NCI-H748 (cell line): ENCODE data around the gene CDKN1C.
"Not testable (repeated sequence)": the region's sequence is repeated elsewhere in the genome, so short reads cannot be mapped to it uniquely, and the experiment has no call there.

Source experiments
- DNase-seq: peaks from one replicate; lab custom pipeline; 2025; ENCODE audit not compliant: unreplicated experiment; lab: John Stamatoyannopoulos, UW

The CDKN1C gene

DNA sequence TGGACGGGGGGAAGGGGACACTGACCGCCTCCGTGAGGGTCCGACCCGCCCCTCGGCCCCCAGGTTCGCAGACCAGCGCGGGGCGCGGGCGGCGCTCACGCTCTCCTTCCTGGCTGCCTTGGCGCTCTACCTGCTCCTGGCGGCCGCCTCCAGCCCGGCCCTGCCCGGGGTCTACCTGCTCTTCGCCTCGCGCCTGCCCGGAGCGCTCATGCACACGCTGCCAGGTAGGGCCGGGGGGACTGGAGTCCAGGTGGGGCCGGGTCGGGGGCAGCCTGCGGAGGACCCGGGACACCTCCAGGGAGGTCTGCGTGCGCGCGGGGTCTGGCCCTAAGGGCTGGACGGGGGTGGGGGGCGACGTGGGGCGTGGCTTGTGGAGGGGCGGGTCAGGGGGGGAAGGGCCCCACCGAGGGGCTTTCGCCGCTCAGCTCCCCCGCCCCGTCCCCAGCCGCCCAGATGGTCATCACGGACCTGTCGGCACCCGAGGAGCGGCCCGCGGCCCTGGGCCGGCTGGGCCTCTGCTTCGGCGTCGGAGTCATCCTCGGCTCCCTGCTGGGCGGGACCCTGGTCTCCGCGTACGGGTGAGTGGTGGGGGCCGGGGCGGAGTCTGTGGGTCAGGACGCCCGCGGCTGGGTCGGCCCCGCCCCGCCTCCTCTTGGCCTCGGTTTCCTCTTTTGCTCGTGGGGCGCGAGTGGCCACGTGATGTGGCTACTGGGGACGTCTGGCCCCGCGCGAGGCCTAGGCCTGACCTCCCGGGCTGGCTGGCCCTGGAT is 23.7 kb upstream of the CDKN1C start:
- no peak for DNase-seq

DNA sequence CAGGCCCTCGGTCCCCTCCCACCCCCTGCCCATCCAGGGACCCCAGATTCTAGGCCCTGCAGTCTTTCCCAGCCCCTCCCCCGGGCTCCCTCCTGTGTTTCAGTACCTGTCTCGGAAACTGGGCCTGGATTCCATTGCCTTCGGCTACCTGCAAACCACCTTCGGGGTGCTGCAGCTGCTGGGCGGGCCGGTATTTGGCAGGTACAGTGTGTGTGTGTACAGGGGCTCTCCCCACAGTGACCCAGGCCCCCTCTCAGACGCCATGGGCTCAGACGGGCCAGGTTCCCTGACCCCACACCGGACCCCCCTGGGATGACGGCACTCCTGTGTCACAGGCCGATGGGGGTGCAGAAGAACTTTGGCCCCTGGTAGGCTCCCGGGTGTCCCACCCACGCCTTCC is 22.6 kb upstream of the CDKN1C start:
- DNase-seq = no peak

DNA sequence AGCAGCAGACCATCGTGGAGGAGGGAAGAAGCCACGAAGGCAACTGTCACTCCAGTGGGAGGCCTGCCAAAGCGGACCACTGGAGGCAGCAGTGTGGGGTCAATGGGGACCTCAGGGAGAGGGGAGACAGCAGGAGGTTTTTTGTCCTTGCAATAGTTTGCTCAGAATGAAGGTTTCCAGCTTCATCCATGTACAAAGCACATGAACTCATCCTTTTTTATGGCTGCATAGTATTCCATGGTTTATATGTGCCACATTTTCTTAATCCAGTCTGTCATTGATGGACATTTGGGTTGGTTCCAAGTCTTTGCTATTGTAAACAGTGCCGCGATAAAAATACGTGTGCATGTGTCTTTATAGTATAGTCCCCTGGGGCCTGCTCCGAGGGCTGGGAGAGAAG is 19.7 kb upstream of the CDKN1C start:
- not testable (repeated sequence) for DNase-seq

DNA sequence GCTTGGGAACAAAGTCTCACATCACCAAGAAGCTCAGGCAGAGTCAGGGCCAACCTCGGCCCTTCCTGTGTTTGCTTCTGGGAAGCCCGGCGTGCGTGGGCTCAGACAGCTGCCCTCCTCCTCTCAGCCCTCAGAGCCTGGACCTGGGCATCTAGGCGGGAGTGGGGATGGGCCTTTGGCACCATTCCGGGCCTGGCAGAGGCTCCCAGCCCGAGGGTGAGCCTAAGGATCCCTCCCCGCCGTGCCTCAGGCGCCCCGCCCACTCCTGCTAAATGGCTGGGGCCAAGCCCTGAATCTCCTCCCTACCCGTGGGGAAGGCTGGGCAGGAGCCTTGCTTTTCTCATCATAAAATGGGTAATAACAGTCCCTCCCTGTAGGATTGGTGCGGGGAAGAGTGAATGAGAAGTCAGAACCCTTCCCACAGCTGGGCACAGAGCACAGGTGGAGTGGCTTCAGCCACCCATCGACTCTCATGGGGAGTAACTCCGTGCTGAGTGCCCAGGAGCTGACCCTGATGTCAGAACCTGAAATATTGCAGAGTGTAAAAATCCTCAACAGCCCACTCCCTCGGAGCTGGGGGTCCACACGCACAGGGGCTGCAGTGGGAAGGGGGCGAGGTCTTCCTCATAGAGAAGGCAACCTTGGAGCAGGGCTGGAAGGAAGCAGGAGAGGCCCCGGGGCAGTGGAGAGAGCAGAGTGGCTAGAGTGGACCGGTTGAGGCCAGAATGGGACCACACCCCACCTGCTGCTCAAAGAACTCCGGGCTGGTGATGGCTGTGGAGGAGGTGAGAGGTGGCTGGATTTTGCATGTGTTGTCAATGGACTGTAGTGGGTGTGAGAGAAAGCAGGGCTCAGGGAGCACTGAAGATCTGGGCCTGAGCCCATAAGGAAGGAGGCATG is 18.8 kb upstream of the CDKN1C start:
- no peak for DNase-seq

DNA sequence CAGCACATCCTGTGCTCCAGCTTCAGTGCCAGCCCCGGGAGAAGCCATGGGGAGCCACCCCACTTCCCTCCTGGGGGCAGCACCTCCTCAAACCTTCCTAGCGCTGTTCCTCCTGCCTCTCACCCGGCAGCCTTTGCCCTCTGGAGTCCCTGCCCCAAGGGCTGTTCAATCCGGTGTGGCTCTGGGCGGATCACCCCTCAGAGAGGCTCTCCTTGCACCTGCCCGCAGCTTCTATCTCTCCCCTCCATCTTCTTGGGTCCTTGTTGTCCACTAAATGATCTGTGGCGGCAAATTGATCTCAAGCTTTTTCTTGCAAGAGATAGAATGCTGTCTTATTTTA is 18.1 kb upstream of the CDKN1C start:
- DNase-seq = no peak

DNA sequence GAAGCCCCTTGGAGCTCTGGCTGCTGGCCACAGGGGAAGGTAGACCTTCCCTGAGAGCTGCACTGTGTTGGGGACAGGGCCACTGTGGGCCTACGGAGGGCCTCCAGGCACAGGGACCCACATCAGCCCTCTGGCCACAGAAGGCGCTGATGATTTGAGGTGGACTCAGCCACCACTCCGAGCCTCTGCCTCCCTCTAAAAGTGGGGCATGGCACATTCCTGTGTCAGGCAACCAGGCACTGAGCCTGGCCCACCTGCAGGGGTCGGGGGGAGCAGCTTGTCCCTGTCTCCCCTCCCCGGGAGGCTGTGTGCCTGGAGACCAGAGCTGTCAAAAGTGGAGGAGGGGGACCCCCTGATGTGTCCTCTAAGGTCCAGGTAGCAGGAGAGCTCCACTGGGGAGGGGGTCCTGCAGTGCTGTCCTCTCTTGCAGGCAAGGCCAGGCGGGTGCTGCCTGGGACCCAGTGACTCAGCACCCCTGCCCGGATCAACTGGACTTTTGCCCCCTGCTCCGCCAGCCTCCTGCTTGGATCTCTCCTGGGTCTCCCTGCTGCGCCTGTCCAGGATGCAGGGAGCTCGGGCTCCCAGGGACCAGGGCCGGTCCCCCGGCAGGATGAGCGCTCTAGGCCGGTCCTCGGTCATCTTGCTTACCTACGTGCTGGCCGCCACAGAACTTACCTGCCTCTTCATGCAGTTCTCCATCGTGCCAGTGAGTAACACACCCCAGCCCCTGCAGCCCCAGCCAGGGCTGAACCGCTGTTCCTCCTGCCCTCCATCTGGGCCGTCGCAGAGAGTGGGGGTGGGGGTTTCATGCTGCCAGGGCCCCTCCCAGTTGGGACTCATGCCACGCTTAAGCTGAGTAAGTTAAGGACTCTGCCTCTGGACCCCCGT is 17.5 kb upstream of the CDKN1C start:
- DNase-seq = no peak

DNA sequence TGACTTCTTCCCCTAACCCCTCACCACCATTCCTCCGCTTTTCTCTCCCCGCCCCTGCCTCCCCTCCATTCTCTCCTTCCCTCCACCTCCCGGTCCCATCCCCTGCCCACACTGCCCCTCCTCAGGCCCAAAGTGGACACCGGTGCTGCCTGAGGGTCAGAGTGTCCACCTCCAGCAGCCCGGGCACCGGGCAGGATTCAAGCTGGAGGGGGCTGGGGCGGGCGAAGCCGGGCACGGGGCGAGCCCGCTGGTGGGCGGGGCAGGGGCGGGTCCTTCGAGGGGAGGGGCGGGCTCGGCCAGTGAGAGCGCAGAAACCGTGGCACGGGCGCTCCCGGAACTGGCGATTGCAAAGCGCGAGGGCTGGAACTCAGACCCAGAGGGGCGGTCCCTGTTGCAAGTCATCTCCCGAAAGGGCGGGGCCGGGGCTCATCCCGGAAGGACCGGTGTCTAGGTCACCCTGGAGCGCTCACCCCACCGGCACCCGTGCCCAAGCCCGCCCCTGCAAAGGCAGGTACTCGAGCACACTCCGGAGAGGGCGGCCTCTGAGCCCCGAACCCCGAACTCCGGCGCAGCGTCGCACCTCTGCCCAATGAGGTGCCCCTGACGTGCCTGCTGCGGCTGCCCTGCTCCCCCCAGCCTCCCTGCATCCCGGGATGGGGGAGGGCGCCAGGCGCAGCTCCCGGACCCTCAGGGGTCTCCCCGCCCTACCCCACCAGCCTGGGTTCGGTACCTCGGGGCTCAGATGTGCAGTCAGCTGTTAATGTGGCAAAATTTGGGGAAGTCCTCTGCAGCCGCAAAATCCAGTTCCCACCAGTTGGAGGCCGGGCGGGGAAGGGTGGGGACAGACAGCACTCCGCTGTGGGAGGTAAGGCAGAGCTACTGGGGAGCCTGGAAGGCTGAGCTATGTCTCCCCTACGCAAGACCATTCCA is 16.5 kb upstream of the CDKN1C start:
- peak; percentile 96 for DNase-seq

DNA sequence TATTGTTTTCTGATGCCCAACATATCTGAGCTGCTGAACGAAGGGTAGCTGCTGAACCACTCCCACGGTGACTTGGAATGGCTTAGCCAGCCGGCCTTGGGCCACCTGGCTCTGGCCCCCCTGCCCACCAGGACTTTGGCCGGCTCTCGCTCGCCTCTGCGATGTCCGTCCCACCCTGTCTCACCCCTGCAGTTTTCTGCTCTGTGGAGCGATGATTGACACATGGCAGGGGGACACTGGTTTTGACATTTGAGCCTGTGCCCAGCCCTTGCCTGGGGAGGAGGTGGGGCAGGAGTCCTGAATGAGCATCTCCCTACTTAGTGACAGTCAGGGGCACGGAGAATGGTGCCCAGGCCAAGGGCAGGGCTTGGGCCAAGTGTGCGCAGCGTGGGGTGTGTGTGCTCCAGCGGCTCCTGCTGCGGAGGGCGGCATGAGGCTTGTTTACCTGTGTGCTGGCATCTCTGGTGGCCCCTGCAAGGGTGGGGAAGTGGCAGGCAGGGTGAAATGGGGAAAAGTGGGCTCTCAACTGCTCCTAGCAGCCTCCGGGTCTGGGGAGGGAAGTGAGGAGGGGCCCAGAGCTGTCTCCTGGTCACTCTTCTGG is 15.7 kb upstream of the CDKN1C start:
- no peak for DNase-seq

DNA sequence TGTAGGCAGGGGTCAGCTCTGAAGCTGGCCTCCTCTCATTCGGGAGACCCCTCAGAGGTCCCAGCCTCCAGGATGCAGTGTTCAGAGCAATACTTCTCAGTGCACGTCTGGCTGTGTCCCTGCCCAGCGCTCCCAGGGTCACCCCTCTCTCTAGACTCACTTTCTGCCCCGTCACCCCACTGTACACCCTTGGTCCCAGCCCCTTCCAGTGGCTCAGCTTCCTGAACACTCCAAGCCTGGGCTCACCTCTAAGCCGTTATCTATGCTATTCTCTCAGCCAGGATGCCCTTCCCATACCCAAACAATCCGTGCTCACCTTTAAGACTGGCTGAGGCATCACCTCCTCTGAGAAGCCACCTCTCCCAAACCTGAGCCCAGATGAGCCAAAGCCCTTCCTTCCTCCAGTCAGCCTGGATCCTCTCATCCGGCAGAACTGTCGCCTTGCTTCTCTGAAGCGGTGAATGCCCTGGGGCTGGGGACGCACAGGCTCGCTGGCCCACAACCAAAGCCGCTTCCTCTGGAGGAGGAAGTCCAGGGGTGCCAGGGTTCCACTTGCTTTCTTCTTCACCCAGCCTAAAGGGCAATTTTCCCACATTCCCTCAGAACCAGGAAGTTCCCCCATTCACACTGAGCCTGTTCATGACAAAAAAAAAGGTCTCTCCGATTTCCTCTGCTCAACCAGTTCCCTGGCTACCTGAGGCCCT is 13.7 kb upstream of the CDKN1C start:
- DNase-seq = no peak

DNA sequence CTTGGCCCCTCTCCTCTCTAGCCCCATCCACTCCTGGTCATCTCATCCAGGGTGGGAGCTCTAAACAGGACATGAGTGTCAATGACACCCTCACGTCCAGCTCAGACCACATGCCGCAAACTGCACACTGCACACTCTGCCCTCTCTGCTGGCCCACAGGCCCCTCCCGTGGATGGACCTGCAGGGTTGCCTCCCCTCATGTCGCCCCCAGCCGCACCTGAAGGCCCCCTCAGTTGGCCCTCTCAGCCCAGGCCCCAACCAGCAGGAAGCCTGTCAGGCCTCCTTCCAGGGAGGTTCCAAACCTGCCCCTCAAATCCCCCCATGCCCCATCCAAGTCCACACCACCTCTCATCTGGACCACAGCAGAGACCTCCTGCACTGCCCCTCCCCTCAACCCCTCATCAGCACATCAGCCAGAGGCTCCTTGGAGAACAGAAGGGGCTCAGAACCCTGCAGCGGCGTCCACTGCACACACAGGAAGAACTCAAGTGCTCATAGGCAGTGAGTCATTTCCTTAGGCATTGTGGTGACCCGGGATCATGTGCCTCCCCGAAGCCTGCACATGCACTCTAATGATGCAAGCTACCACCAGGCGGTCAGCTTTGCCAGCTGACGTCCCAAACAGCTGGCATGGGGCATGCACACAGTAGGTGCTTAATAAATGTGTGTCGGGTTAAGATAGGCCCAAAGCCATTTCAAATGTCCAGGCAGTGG is 12.9 kb upstream of the CDKN1C start:
- DNase-seq = no peak

DNA sequence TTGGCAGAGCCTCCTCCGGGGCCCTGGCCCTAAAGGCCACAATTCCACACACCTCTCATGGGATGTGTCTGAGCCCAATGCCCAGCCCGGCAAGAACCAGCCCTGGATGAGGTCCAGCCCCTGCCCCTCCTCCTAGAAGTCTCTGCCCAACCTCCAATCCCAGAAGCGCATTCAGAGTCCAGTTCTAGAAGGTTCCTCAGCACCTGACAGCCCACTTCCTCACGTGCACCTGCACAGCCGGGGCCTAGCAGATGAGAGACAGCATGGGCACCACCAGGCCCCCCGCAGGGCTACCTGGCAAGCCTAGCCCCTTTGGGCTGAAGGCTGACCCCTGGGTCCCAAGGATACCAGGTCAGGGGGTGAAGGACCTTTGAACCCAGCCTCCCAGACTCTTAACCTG is 11.5 kb upstream of the CDKN1C start:
- no peak for DNase-seq

DNA sequence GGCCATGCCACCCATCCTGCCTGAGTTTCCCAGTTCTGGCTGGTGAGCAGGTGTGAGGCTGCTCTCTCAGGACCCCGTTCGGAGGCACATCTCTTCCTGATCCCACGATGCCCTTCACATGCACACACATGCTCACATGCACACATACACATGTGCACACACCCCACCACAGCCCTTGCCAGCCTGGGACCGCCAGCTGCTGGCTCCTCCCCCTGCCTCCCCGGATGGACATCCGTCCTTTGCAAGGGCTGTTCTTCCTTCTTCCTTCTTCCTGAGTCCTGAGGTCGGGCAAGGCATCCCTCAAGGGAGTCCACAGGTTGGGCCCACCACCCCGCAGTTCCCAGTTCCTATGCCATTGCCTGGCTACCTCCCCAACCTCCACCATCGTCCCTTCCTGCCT is 10.5 kb upstream of the CDKN1C start:
- no peak for DNase-seq

DNA sequence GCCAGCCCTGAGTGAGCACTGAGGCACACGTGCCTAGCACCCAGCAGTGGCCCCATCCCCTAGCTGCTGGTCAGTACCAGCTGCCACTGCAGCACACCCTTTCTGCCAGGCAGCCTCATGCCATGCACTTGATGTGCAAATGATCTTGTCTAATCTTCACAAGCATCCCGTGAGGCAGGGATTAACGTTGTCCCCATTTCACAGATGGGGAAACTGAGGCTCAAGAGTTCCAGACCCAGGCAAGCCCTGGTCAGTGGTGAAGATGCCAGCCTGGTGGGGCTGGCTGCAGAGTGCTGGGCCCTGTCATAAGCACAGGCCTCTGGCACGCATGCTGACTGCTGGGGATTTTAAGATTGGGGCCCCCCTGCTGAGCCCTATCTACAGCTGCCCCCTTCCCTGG is 8.4 kb upstream of the CDKN1C start:
- DNase-seq = no peak

DNA sequence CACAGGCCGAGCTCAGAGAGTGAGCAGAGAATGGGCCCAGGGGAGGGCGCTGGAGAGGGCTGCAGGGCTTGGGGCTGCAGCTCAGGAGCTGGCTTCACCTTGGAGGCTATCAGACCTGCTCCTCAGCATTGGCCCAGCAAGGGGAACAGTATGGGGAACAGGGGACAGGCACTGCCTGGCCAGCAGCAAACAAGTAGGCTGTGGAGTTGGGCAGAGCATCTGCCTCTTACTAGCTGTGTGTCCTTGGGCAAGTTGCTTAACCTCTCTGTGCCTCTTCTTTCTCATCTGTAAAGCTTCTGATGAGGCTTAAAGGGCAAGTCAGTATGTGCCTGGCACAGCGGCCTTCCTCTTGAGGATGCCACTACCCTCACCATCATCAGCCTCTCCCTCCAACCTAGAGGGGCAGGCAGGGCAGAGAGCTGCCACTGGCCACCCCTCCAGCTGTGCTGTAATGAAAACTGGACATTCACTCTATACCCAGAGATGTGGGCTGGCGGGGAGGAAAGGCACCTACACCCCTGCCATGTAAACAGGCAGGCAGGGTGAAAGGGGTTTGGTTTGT is 7.5 kb upstream of the CDKN1C start:
- no peak for DNase-seq

DNA sequence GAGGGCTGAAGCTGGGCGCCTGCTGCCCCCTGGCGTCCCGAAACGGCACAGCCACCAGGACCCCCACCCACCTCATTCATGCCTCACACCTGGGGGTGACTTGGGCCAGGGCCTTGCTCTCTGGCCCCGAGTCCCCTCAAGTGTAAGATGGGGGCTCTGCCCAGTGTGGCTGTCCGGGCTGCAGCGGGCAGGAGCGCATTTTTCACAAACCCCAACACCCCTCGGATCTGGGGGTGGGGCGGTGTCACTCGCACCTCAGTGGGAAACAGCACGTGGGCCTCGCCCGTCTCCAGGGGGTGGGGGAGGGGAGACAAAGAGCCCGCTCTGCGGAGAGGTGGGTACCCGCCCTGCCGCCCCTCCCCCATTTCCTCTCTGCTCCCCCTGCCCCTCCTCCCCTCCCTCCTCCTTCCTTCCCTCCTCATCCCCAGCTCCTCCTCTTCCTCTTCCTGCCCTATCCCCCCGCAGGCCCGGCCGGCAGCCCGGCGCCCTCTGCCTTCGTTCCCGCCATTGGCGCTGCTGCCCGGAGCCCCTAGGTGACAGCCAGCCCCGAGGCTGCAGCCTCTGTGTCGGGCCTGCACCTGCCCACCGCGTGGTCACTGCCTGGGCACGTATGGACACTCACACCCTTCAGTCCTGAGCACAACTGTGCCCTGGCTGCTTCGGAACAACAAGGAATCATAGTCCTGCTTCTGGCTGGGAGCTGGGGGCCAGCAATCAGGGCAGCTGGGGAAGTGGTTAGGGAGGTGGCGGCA is 6.8 kb upstream of the CDKN1C start:
- DNase-seq = peak; percentile 69

DNA sequence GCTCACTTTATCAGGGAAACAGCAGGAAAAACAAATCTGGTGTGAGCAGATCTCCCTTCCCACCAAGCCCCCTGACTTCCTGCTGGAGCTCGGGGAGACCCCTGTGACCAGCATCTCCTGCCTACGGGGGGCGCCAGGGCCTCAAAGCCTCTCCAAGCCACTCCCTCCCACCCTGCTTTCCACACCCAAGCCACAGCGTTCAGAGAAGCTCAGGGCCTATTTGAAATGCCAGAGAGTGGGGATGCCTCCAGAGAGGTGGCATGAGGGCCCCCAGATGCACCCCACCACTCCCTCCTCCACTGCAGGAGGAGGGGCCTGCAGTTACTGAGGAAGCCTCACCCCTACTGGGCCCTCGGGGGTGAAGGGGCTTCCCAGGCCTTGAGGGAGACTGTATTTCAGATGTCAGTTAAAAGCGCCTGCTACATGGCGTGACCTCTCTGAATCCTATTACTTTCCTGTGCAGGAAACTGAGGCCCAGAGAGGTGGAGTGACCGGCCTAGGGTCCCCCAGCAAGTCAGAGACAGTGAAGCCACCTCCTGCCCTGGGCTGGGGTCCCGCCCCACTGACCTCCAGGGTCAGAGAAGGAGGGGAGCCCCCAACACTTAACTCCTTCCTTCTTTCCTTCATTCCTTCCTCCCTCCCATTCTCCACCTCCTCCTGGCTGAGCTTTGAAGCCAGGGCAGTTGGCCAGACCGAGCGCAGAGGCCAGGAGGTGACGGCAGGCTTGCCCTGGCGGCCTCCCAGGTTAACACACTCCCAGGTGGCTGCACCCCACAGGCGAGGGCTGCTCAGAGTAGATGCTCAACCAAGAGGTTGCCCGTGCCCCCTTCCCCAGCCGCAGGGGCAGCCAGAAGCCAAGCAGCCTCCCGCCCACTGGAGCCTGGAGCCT is 6.0 kb upstream of the CDKN1C start:
- DNase-seq = peak; percentile 69
